ENCODE measurements around the gene APLF. TPM values are rescaled to one million over a fixed set of nuclear protein-coding genes. Genes with fewer than 3 reads are reported as not detected.

The APLF gene
- total and polyA plus RNA-seq, 10 of the 15 experiments (the other 5 are each of a cell fraction or from before 2014, with no cell fraction given) = 0.66 to 2.8 (median 1.8) TPM

DNA sequence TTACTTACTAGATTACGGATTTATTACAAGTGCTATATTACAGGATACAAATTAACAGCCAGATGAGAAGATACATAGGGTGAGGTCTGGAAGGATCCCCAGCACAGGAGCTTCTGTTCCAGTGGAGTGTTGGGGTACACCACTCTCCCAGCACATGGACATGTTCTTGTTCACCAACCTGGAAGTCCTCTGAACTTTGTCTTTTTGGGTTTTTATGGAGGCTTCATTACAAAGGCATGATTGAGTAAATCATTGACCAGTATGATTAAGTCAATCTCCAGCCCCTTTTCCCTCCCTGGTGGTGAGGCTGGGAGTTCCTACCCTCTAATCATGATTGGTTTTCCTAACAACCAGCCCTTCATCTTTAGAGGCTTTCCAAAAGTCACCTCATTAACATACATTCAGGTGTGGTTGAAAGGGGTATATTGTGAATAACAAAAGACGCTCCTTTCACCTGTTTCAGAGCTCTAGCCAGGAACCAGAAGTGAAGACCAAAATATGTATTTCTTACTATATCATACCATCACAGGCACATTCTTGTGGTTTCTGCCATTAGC, 38.3 kb downstream of the APLF start:
- Histone ChIP-seq H3K27me3 (replicated peaks in 1 of 2; ENCODE audit: control insufficient read depth in 2 of 2, insufficient read depth in 2 of 2, low read length in 1 of 2) (no peaks in the 10 kb centered on the region), H3K4me1 (ENCODE audit: control insufficient read depth, insufficient read depth, low read length) (no peaks in the 10 kb centered on the region), H4K20me1 (ENCODE audit: control insufficient read depth, insufficient read depth) (no peaks in the 10 kb centered on the region), H3K27ac (ENCODE audit: control insufficient read depth, insufficient read depth) (no peak overlapping the region), H3K4me3 (no peak overlapping the region), H2AFZ (ENCODE audit: control insufficient read depth, low read depth, low read length) (no peak overlapping the region), H3K79me2 (ENCODE audit: control insufficient read depth, insufficient read depth, low read length) (no peaks in the 10 kb centered on the region), H3K9me3 (replicated peaks; ENCODE audit: control insufficient read depth, insufficient read depth, low read length) (no peaks in the 10 kb centered on the region), H3K4me2 (ENCODE audit: control insufficient read depth, insufficient read depth) (no peak overlapping the region), H3K36me3 (ENCODE audit: control insufficient read depth in 2 of 2, insufficient read depth in 2 of 2, low read length in 1 of 2) (no peaks in the 10 kb centered on the region), H3K9ac (ENCODE audit: control insufficient read depth, insufficient read depth, low read length) (no peak overlapping the region)
- POLR2A ChIA-PET = no interaction called here
- BruUV-seq (replicated peaks) = no TSS peak
- ATAC-seq (no peak), DNase-seq (ENCODE audit: low read depth, low spot score) (no peak), FAIRE-seq (no peak)
- 83% methylated on average over 2 of the region's 2 CpGs for WGBS (ENCODE audit: insufficient coverage, insufficient replicate concordance, low lambda C conversion rate, missing lambda C conversion rate)
- intact Hi-C loops (cut with micrococcal nuclease; ENCODE audit: unreplicated experiment) (no loop called here), in situ Hi-C loops (cut with MboI) (no loop called here)
- CTCF ChIA-PET = interaction anchor here (0.6 to 1.7 kb wide), 4 partner anchors 18 to 90 kb away, joined by 4 read pairs; no protein-coding TSS in a partner anchor
- SMC1A ChIA-PET (ENCODE audit: uncharacterized antibody, unreplicated experiment) = interaction anchor here (0.7 kb wide), 2 partner anchors 37 to 208 kb away, joined by 3 read pairs; no protein-coding TSS in a partner anchor
- RAD21 ChIA-PET (ENCODE audit: unreplicated experiment) = no interaction called here
- TF ChIP-seq, protein P1, sequence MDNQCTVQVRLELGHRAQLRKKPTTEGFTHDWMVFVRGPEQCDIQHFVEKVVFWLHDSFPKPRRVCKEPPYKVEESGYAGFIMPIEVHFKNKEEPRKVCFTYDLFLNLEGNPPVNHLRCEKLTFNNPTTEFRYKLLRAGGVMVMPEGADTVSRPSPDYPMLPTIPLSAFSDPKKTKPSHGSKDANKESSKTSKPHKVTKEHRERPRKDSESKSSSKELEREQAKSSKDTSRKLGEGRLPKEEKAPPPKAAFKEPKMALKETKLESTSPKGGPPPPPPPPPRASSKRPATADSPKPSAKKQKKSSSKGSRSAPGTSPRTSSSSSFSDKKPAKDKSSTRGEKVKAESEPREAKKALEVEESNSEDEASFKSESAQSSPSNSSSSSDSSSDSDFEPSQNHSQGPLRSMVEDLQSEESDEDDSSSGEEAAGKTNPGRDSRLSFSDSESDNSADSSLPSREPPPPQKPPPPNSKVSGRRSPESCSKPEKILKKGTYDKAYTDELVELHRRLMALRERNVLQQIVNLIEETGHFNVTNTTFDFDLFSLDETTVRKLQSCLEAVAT (IDR thresholded peaks at IDR 0.05) = no peak
- TF ChIP-seq SMARCA5 (IDR thresholded peaks at IDR 0.05) = no peak
- no peak for TF ChIP-seq SMAD5 (IDR thresholded peaks at IDR 0.05; ENCODE audit: low read depth)

DNA sequence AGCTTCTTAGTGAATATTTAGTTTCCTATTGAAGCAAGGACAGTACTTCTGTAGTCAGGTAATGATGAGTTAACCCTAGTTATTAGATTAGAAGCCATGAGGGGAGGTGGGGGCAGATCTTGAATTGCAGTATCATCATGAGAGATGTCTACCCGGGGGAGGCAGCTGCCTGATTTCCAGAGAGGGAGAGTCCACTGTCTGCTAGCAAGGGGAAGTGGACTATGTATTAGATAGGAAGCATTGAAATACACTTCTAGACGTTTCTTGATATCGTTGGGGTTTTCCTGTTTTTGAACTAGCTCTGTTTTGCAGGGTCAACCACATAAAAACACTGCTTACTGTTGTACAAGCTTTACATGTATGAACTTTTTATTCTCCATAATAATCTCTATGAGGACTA, 38.8 kb downstream of the APLF start:
- in situ Hi-C loops (cut with MboI) = no loop called here
- H3K4me1 ChIP-seq (ENCODE audit: control insufficient read depth, insufficient read depth, low read length) = no peaks in the 10 kb centered on the region
- no peaks in the 10 kb centered on the region for H3K27me3 ChIP-seq (replicated peaks in 1 of 2; ENCODE audit: control insufficient read depth in 2 of 2, insufficient read depth in 2 of 2, low read length in 1 of 2)
- ChIA-PET POLR2A (no interaction called here), RAD21 (ENCODE audit: unreplicated experiment) (no interaction called here), CTCF (interaction anchor here (1.4 to 1.7 kb wide), 3 partner anchors 17 to 89 kb away, joined by 4 to 6 read pairs (median 4); no protein-coding TSS in a partner anchor), SMC1A (ENCODE audit: uncharacterized antibody, unreplicated experiment) (interaction anchor here (0.7 kb wide), 1 partner anchor 208 kb away, joined by 3 read pairs; no protein-coding TSS in a partner anchor)
- H3K79me2 ChIP-seq (ENCODE audit: control insufficient read depth, insufficient read depth, low read length) = no peaks in the 10 kb centered on the region
- DNase-seq (ENCODE audit: low read depth, low spot score) = no peak
- TF ChIP-seq, protein P2, sequence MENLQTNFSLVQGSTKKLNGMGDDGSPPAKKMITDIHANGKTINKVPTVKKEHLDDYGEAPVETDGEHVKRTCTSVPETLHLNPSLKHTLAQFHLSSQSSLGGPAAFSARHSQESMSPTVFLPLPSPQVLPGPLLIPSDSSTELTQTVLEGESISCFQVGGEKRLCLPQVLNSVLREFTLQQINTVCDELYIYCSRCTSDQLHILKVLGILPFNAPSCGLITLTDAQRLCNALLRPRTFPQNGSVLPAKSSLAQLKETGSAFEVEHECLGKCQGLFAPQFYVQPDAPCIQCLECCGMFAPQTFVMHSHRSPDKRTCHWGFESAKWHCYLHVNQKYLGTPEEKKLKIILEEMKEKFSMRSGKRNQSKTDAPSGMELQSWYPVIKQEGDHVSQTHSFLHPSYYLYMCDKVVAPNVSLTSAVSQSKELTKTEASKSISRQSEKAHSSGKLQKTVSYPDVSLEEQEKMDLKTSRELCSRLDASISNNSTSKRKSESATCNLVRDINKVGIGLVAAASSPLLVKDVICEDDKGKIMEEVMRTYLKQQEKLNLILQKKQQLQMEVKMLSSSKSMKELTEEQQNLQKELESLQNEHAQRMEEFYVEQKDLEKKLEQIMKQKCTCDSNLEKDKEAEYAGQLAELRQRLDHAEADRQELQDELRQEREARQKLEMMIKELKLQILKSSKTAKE (IDR thresholded peaks at IDR 0.05; ENCODE audit: low read depth, poor library complexity, severe bottlenecking) = no peak
- no peak for TF ChIP-seq YY1 (IDR thresholded peaks at IDR 0.05; ENCODE audit: low read depth, low read length)
- TF ChIP-seq HDAC2 (IDR thresholded peaks at IDR 0.05) = no peak
- TF ChIP-seq, protein P3, sequence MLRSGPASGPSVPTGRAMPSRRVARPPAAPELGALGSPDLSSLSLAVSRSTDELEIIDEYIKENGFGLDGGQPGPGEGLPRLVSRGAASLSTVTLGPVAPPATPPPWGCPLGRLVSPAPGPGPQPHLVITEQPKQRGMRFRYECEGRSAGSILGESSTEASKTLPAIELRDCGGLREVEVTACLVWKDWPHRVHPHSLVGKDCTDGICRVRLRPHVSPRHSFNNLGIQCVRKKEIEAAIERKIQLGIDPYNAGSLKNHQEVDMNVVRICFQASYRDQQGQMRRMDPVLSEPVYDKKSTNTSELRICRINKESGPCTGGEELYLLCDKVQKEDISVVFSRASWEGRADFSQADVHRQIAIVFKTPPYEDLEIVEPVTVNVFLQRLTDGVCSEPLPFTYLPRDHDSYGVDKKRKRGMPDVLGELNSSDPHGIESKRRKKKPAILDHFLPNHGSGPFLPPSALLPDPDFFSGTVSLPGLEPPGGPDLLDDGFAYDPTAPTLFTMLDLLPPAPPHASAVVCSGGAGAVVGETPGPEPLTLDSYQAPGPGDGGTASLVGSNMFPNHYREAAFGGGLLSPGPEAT (IDR thresholded peaks at IDR 0.05; ENCODE audit: low read depth) = no peak
- TF ChIP-seq STAT3 (IDR thresholded peaks at IDR 0.05; ENCODE audit: low read depth, low read length) = no peak
- no peak for TF ChIP-seq SMAD1 (IDR thresholded peaks at IDR 0.05; ENCODE audit: low read depth, partially characterized antibody)
- TF ChIP-seq BACH1 (IDR thresholded peaks at IDR 0.05; ENCODE audit: borderline replicate concordance) = no peak
- no peak for TF ChIP-seq ZNF217 (IDR thresholded peaks at IDR 0.05)
- no peak for TF ChIP-seq CREM (IDR thresholded peaks at IDR 0.05; ENCODE audit: low read depth)
- TF ChIP-seq CBFB (IDR thresholded peaks at IDR 0.05; ENCODE audit: low read depth) = no peak
- no peak for TF ChIP-seq IKZF1 (conservative IDR thresholded peaks at IDR 0.05)
- no peak for FAIRE-seq
- no peak for ATAC-seq
- no peak overlapping the region for H2AFZ ChIP-seq (ENCODE audit: control insufficient read depth, low read depth, low read length)
- H3K27ac ChIP-seq (ENCODE audit: control insufficient read depth, insufficient read depth) = no peak overlapping the region
- WGBS (ENCODE audit: insufficient coverage, insufficient replicate concordance, low lambda C conversion rate, missing lambda C conversion rate) = 85% methylated on average over 3 of the region's 3 CpGs
- H4K20me1 ChIP-seq (ENCODE audit: control insufficient read depth, insufficient read depth) = no peaks in the 10 kb centered on the region
- no peak overlapping the region for H3K4me2 ChIP-seq (ENCODE audit: control insufficient read depth, insufficient read depth)
- H3K9ac ChIP-seq (ENCODE audit: control insufficient read depth, insufficient read depth, low read length) = no peak overlapping the region
- H3K36me3 ChIP-seq (ENCODE audit: control insufficient read depth in 2 of 2, insufficient read depth in 2 of 2, low read length in 1 of 2) = no peaks in the 10 kb centered on the region
- H3K4me3 ChIP-seq = no peak overlapping the region
- no peaks in the 10 kb centered on the region for H3K9me3 ChIP-seq (replicated peaks; ENCODE audit: control insufficient read depth, insufficient read depth, low read length)
- intact Hi-C loops (cut with micrococcal nuclease; ENCODE audit: unreplicated experiment) = no loop called here
- BruUV-seq (replicated peaks) = no TSS peak

Data from GM12878 (cell line).